ENCODE measurements around the gene DOCK3. TPM values are rescaled to one million over a fixed set of nuclear protein-coding genes. Genes with fewer than 3 reads are reported as not detected.

The DOCK3 gene
- total RNA-seq, 1 donor from 2014 or later: 10.0 TPM

DNA sequence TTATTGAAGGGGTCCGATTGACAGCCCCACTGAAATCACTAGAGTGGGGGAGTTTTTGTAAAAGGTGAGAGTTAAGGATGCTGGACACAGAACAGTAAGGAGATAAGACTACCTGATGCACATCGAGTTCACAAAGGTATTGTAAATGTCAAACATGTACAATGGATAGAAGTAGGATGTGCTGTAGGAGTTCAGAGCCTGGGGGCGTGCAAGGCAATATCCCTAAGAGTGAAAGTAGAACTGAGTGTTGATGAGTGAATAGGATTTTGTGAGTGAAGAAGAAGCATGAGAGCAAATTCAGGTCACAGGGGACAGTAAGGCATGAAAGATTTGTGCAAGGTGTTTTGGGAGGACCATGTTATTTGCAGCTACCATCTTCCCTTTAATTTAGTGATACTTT lies 21.5 kb downstream of the DOCK3 start:
- no peak overlapping the region for H3K4me3 Mint-ChIP-seq (ENCODE audit: low read depth)

DNA sequence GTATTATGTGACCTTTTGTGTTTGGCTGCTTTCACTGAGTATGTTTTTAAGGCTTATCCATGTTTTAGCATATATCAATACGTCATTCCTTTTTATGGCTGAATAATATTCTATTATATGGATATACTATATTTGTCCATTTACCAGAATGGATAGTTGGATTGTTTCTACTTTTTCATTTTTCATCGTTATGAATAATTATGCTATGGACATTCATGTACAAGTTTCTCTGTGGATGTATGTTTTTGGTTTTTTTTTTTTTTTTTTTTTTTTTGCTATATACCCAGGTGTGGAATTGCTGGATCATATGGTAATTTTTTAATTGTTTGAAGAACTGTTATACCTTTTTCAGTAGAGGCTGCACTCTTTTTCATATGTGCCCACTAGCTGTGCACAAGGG lies 23.5 kb downstream of the DOCK3 start:
- Mint-ChIP-seq H3K4me3 (ENCODE audit: low read depth) (no peak overlapping the region), H3K4me1 (ENCODE audit: low read depth) (no peaks in the 10 kb centered on the region), H3K27me3 (no peaks in the 10 kb centered on the region), H3K36me3 (ENCODE audit: insufficient read depth) (peaks cover 10% of the 10 kb centered on the region), H3K27ac (no peak overlapping the region), H3K9me3 (ENCODE audit: low read depth) (peaks cover 46% of the 10 kb centered on the region)
- no peak for DNase-seq (ENCODE audit: low spot score, unreplicated experiment)
- TF ChIP-seq, protein P1, sequence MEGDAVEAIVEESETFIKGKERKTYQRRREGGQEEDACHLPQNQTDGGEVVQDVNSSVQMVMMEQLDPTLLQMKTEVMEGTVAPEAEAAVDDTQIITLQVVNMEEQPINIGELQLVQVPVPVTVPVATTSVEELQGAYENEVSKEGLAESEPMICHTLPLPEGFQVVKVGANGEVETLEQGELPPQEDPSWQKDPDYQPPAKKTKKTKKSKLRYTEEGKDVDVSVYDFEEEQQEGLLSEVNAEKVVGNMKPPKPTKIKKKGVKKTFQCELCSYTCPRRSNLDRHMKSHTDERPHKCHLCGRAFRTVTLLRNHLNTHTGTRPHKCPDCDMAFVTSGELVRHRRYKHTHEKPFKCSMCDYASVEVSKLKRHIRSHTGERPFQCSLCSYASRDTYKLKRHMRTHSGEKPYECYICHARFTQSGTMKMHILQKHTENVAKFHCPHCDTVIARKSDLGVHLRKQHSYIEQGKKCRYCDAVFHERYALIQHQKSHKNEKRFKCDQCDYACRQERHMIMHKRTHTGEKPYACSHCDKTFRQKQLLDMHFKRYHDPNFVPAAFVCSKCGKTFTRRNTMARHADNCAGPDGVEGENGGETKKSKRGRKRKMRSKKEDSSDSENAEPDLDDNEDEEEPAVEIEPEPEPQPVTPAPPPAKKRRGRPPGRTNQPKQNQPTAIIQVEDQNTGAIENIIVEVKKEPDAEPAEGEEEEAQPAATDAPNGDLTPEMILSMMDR (IDR thresholded peaks at IDR 0.05; ENCODE audit: unreplicated experiment): no peak

More for the DNA sequence above, 21.5 kb downstream of the DOCK3 start:
- H3K27me3 Mint-ChIP-seq: no peaks in the 10 kb centered on the region
- H3K9me3 Mint-ChIP-seq (ENCODE audit: low read depth): peaks cover 30% of the 10 kb centered on the region
- no peak for DNase-seq (ENCODE audit: low spot score, unreplicated experiment)
- H3K27ac Mint-ChIP-seq: no peak overlapping the region
- no peaks in the 10 kb centered on the region for H3K4me1 Mint-ChIP-seq (ENCODE audit: low read depth)
- TF ChIP-seq, protein P1 (IDR thresholded peaks at IDR 0.05; ENCODE audit: unreplicated experiment): no peak
- peaks cover 4% of the 10 kb centered on the region for H3K36me3 Mint-ChIP-seq (ENCODE audit: insufficient read depth)

DNA sequence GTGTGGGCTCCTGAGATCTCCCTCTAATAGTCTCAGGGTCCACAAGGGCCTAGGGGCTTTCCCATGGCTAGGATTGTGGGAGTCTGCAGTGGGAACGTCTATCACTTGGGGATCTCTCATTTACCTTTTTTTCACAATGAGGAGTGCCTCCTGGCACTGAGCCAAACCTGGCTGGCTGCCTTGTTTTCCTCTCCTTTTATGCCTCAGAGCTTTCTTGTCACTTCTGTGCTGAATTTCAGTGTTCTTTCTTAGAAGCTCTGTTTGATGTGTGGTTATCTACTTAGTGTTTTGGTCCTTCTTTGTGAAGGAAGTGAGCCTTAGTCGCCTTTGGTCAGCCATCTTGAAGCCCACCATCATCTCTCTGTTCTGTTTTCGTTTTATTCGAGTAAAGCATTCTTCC lies 33.9 kb downstream of the DOCK3 start:
- DNase-seq (ENCODE audit: low spot score, unreplicated experiment): no peak
- Mint-ChIP-seq H3K4me1 (ENCODE audit: low read depth) (no peaks in the 10 kb centered on the region), H3K4me3 (ENCODE audit: low read depth) (no peak overlapping the region), H3K27ac (no peak overlapping the region), H3K36me3 (ENCODE audit: insufficient read depth) (no peaks in the 10 kb centered on the region), H3K9me3 (ENCODE audit: low read depth) (peaks cover 10% of the 10 kb centered on the region), H3K27me3 (no peaks in the 10 kb centered on the region)
- TF ChIP-seq, protein P1 (IDR thresholded peaks at IDR 0.05; ENCODE audit: unreplicated experiment): no peak

DNA sequence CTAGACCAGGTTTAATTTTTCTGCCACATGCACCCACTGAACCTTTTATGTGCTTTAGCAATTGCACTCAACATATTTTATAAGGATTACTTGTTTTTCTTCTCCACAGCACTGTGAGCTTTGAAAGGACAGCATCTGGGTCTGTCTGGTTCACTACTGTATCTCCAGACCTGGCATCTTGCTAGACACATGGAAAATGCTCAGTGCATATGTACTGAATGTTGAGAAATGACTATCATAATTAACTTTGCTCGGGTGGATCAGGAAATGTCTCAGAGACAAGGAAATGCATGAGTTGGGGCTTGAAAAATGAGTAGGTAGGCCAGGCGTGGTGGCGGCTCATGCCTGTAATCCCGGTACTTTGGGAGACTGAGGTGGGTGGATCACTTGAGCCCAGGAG lies 40.2 kb downstream of the DOCK3 start:
- H3K4me3 Mint-ChIP-seq (ENCODE audit: low read depth): no peak overlapping the region
- peaks cover 3% of the 10 kb centered on the region for H3K9me3 Mint-ChIP-seq (ENCODE audit: low read depth)
- no peak for DNase-seq (ENCODE audit: low spot score, unreplicated experiment)
- no peaks in the 10 kb centered on the region for H3K27me3 Mint-ChIP-seq
- no peaks in the 10 kb centered on the region for H3K4me1 Mint-ChIP-seq (ENCODE audit: low read depth)
- TF ChIP-seq, protein P1 (IDR thresholded peaks at IDR 0.05; ENCODE audit: unreplicated experiment): no peak
- no peak overlapping the region for H3K27ac Mint-ChIP-seq
- no peaks in the 10 kb centered on the region for H3K36me3 Mint-ChIP-seq (ENCODE audit: insufficient read depth)

DNA sequence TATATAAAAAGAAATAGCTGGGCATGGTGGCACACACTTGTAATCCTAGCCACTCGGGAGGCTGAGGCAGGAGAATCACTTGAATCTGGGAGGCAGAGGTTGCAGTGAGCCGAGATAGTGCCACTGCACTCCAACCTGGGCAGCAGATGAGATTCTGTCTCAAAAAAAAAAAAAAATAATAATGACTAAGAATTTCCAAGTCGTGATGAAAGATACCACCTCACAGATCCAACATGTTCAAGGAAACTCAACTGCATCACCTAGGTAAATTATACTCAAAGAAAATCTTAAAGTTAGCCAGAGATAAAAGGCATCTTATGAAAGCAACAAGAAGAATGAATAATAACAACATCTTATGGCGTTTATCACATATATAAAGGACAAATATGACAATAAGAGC lies 50.1 kb downstream of the DOCK3 start:
- no peak for DNase-seq (ENCODE audit: low spot score, unreplicated experiment)
- Mint-ChIP-seq H3K27me3 (no peaks in the 10 kb centered on the region), H3K4me3 (ENCODE audit: low read depth) (no peak overlapping the region), H3K4me1 (ENCODE audit: low read depth) (no peaks in the 10 kb centered on the region), H3K36me3 (ENCODE audit: insufficient read depth) (no peaks in the 10 kb centered on the region), H3K27ac (no peak overlapping the region), H3K9me3 (ENCODE audit: low read depth) (peaks cover 4% of the 10 kb centered on the region)
- TF ChIP-seq, protein P1 (IDR thresholded peaks at IDR 0.05; ENCODE audit: unreplicated experiment): no peak
